Endothelial cell of umbilical vein (primary cell): ENCODE data around the gene MOB3A. TPM values are rescaled to one million over a fixed set of nuclear protein-coding genes. Genes with fewer than 3 reads are reported as not detected.

Source experiments
- BruUV-seq: library from RNA; stranded (reverse); fragments of 400-500 nt; replicated peaks from 2 replicates; lab custom pipeline; 2021; lab: Mats Ljungman, UMichigan
- CTCF ChIA-PET: fragments of 300-600, 350-600 bp; sonication (Branson Sonifier 250); formaldehyde crosslinking; loops from one replicate; lab custom pipeline; 2021; ENCODE audit warnings: antibody characterized with exemption, inconsistent platforms; lab: Charles Lee
- POLR2A ChIA-PET: fragments of 300-600, 350-600 bp; sonication (Branson Sonifier 250); formaldehyde crosslinking; loops from one replicate; lab custom pipeline; 2021; ENCODE audit warnings: antibody characterized with exemption, inconsistent platforms; lab: Charles Lee
- DNase-seq: peaks from one replicate; pipeline ENCODE4 v3.0.0-alpha.2; 2011; ENCODE audit warnings: low read depth, low spot score
- FAIRE-seq: peaks from 2 replicates; lab custom pipeline; 2011; peaks lifted over from hg19 to GRCh38; lab: Jason Lieb, UNC
- H2AFZ ChIP-seq: 2 replicates; pipeline ENCODE4 v1.6.0; 2012; ENCODE audit warnings: low read depth, low read length, control low read depth, inconsistent platforms
- H3K27ac ChIP-seq: 2 replicates; pipeline ENCODE4 v1.5.1; 2011; ENCODE audit warnings: low read depth, mild to moderate bottlenecking, control low read depth, low read length, moderate library complexity; ENCODE audit not compliant: insufficient read depth
- H3K27me3 ChIP-seq, 2 experiments: 2 replicates each; pipeline versions ENCODE4 v1.6.0 to v1.6.1; 2011; ENCODE audit warnings: low read length in 2 of 2, mixed read lengths in 1 of 2; ENCODE audit not compliant: control insufficient read depth in 2 of 2, insufficient read depth in 2 of 2
- H3K36me3 ChIP-seq, 2 experiments: 2 replicates in 1 of 2; 3 replicates in 1 of 2; pipeline ENCODE4 v1.5.1; 2011; ENCODE audit warnings: low read length in 2 of 2, mild to moderate bottlenecking in 1 of 2, moderate library complexity in 1 of 2; ENCODE audit not compliant: control insufficient read depth in 2 of 2, insufficient read depth in 2 of 2; ENCODE audit errors: extremely low read depth in 1 of 2
- H3K4me1 ChIP-seq: 3 replicates; pipeline ENCODE4 v1.5.1; 2011; ENCODE audit warnings: mild to moderate bottlenecking, low read length; ENCODE audit not compliant: control insufficient read depth, insufficient read depth; ENCODE audit errors: extremely low read depth
- H3K4me2 ChIP-seq: 2 replicates; pipeline ENCODE4 v1.6.1; 2011; ENCODE audit warnings: low read length, control low read depth, mixed read lengths; ENCODE audit not compliant: insufficient read depth
- H3K4me3 ChIP-seq, 3 experiments: fragments of 200-600 bp in 1 of 3; sonication (generic), shearing (Covaris generic) in 1 of 3; replicated peaks in 1 of 3; 2 replicates each; pipeline ENCODE4 v1.5.1; 2011 to 2016; ENCODE audit warnings: control low read depth in 3 of 3, low read length in 3 of 3, mild to moderate bottlenecking in 2 of 3, inconsistent platforms in 1 of 3, low read depth in 1 of 3, moderate library complexity in 1 of 3; ENCODE audit not compliant: insufficient read depth in 1 of 3
- H3K79me2 ChIP-seq: 2 replicates; pipeline ENCODE4 v1.6.0; 2012; ENCODE audit warnings: low read length, inconsistent platforms; ENCODE audit not compliant: control insufficient read depth, insufficient read depth
- H3K9ac ChIP-seq: replicated peaks from 2 replicates; pipeline ENCODE3; 2011; ENCODE audit warnings: low read length, control low read depth; ENCODE audit not compliant: insufficient read depth; ENCODE audit errors: extremely low read depth
- H3K9me1 ChIP-seq: replicated peaks from 3 replicates; pipeline ENCODE4 v1.6.0; 2011; ENCODE audit warnings: mild to moderate bottlenecking, low read length; ENCODE audit not compliant: control insufficient read depth, insufficient read depth; ENCODE audit errors: extremely low read depth
- H3K9me3 ChIP-seq: replicated peaks from 2 replicates; pipeline ENCODE4 v1.5.1; 2012; ENCODE audit warnings: low read length, inconsistent platforms; ENCODE audit not compliant: control insufficient read depth, insufficient read depth
- H4K20me1 ChIP-seq: replicated peaks from 2 replicates; pipeline ENCODE3; 2011; ENCODE audit warnings: mild to moderate bottlenecking, low read length; ENCODE audit not compliant: control insufficient read depth, insufficient read depth; ENCODE audit errors: extremely low read depth
- CTCF ChIP-seq, 2 donors: IDR thresholded peaks; 1 replicate in 1 of 2; 2 replicates in 1 of 2; pipeline ENCODE4 v1.5.1; 2011; ENCODE audit warnings: low read length in 2 of 2, mild to moderate bottlenecking in 2 of 2, moderate library complexity in 2 of 2, control low read depth in 1 of 2, inconsistent platforms in 1 of 2, low read depth in 1 of 2; ENCODE audit not compliant: insufficient read depth in 1 of 2; ENCODE audit errors: extremely low read depth in 1 of 2
- EZH2 ChIP-seq: IDR thresholded peaks from 2 replicates; pipeline ENCODE4 v1.6.1; 2012; ENCODE audit warnings: borderline replicate concordance, low read depth, mild to moderate bottlenecking, moderate library complexity, low read length, inconsistent platforms; ENCODE audit not compliant: severe bottlenecking
- FOS ChIP-seq: IDR thresholded peaks from 2 replicates; pipeline ENCODE4 v1.6.1; 2011; ENCODE audit warnings: mild to moderate bottlenecking, low read length, moderate library complexity, borderline replicate concordance; ENCODE audit not compliant: insufficient read depth
- GATA2 ChIP-seq: IDR thresholded peaks from 2 replicates; pipeline ENCODE4 v1.7.0; 2011; ENCODE audit warnings: low read depth, mild to moderate bottlenecking, moderate library complexity, mixed read lengths, low read length; ENCODE audit not compliant: insufficient read length, insufficient read depth
- JUN ChIP-seq: IDR thresholded peaks from 2 replicates; pipeline ENCODE4 v1.6.1; 2011; ENCODE audit warnings: borderline replicate concordance, low read depth; ENCODE audit not compliant: insufficient read length, insufficient read depth
- MYC ChIP-seq: IDR thresholded peaks from one replicate; pipeline ENCODE4 v1.6.1; 2011; ENCODE audit warnings: mild to moderate bottlenecking, low read depth, low read length
- POLR2A ChIP-seq: IDR thresholded peaks from 2 replicates; pipeline ENCODE4 v1.6.1; 2012; ENCODE audit warnings: low read depth, mild to moderate bottlenecking, control low read depth, low read length
- POLR2AphosphoS5 ChIP-seq: IDR thresholded peaks from 2 replicates; pipeline ENCODE4 v1.6.1; 2012; ENCODE audit warnings: low read depth, mild to moderate bottlenecking, control low read depth, low read length, moderate library complexity; ENCODE audit not compliant: insufficient read depth
- dilution Hi-C: fragments of 300-500 bp; cut with MboI; formaldehyde crosslinking; loops from one replicate; pipeline ENCODE4 v1.15.0; 2019; ENCODE audit warnings: low sequenced_read_pairs; ENCODE audit not compliant: extremely low pct_ligation_motif_present
- intact Hi-C: fragments of 100-400 bp; cut with micrococcal nuclease; formaldehyde crosslinking; loops from one replicate; pipeline ENCODE4 v1.10.0; 2022
- polyA plus RNA-seq, 4 experiments: library from polyadenylated mRNA; depleted of rRNA in 3 of 4; stranded (reverse) in 3 of 4; unstranded in 1 of 4; fragments of >200 nt; gene quantifications; 2 replicates each; pipeline versions ENCODE4 v1.2.1 to v1.2.3, GENCODE V29; 2011 to 2012; ENCODE audit warnings: missing spikeins in 1 of 4
- total RNA-seq: library from RNA; stranded (reverse); gene quantifications from 2 replicates; pipeline ENCODE4 v1.2.3, GENCODE V29; 2021
- TF ChIP-seq, protein P1 (sequence below): IDR thresholded peaks from 2 replicates; pipeline ENCODE4 v1.6.1; 2011; ENCODE audit not compliant: insufficient read depth, insufficient read length

Gene MOB3A
- total and polyA plus RNA-seq, 2 donors (not counting 3 experiments of a cell fraction or from before 2014, with no cell fraction given), result 46.5 to 59.7 TPM

- Histone ChIP-seq H3K4me3 (no peak overlapping the region), H3K4me2 (no peak overlapping the region), H3K9me1 (no peaks in the 10 kb centered on the region), H4K20me1 (no peaks in the 10 kb centered on the region), H3K9me3 (no peaks in the 10 kb centered on the region), H3K9ac (no peak overlapping the region), H3K27me3 (no peaks in the 10 kb centered on the region), H3K4me1 (peaks cover 14% of the 10 kb centered on the region), H3K27ac (no peak overlapping the region), H3K36me3 (peaks cover 0 to 7% of the 10 kb centered on the region in 2 experiments), H2AFZ (no peak overlapping the region), H3K79me2 (no peaks in the 10 kb centered on the region)
- no TSS peak for BruUV-seq
- FAIRE-seq, result no peak
- CTCF ChIA-PET, result interaction anchor here (2.3 kb wide), 1 partner anchor 36 kb away, joined by 17 read pairs; no protein-coding TSS in a partner anchor
- intact Hi-C loops (no loop called here), dilution Hi-C loops (no loop called here)
- POLR2A ChIA-PET, result no interaction called here
- no peak for TF ChIP-seq CTCF (IDR thresholded peaks at IDR 0.05; ENCODE audit: extremely low read depth in 1 of 2, insufficient read depth in 1 of 2, low read depth in 1 of 2, low read length in 2 of 2)
- TF ChIP-seq EZH2, result no peak
- TF ChIP-seq JUN, result no peak
- TF ChIP-seq GATA2, result no peak
- no peak for TF ChIP-seq FOS
- TF ChIP-seq MYC, result no peak
- TF ChIP-seq POLR2AphosphoS5, result no peak
- no peak for TF ChIP-seq POLR2A
- TF ChIP-seq, protein P1, sequence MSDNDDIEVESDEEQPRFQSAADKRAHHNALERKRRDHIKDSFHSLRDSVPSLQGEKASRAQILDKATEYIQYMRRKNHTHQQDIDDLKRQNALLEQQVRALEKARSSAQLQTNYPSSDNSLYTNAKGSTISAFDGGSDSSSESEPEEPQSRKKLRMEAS, result no peak
- DNase-seq, result no peak
These were observed 62.3 kb downstream of the MOB3A start for GRCh38 chr19:2033825-2034159.
